Measurements from ENCODE around the gene SDF4. TPM values are rescaled to one million over a fixed set of nuclear protein-coding genes. Genes with fewer than 3 reads are reported as not detected.
A peak's percentile ranks its signal among the peaks of the same experiment; 100 is the strongest.

SDF4 gene
- total RNA-seq, 2 donors from 2014 or later = 85.9 to 95.6 TPM

DNA sequence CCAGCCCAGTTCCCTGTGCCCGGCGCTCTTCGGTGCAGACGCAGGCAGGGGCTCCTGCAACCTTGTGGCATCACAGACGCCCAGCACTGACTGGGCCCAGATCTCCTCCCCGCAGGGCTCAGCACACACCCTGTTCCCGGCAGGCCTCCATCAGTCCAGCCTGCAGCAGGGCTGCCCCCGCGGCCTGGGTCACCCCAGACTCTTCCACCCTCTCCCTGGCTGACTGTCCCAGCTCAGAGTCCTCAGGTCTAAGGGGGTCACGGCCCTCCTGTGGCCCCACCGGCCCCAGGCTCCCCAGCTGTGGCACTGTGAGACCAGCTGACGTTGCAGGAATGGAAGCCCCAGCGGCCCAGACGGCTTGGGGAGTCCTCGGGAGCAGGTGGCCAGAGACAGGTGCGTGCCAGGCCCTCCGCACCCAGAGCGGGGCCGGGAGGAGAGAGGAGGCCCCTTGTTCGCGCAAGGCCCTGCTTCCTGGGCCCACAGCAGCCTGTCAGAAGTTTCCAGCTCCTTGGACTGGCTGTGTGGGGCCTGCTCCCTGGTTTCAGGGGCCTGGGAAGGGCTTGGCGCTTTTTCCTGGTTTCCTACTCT, 4.5 kb upstream of the SDF4 start:
- no peak overlapping the region for H3K27ac Mint-ChIP-seq
- DNase-seq = no peak
- H3K4me1 Mint-ChIP-seq = peaks cover 8% of the 10 kb centered on the region
- peaks cover 6% of the 10 kb centered on the region for H3K9me3 Mint-ChIP-seq
- H3K4me3 Mint-ChIP-seq = no peak overlapping the region
- no peak overlapping the region for H3K27ac ChIP-seq (ENCODE audit: low read depth, low read length)
- H3K9ac ChIP-seq (ENCODE audit: extremely low read depth, low read length, poor library complexity, severe bottlenecking) = no peak overlapping the region
- no peak for TF ChIP-seq CTCF (conservative IDR thresholded peaks at IDR 0.05)
- H3K4me1 ChIP-seq (ENCODE audit: control insufficient read depth, insufficient read depth, low read length) = no peaks in the 10 kb centered on the region
- H3K4me3 ChIP-seq (ENCODE audit: low read length) = no peak overlapping the region
- no peaks in the 10 kb centered on the region for H3K27me3 ChIP-seq (ENCODE audit: control insufficient read depth, insufficient read depth, low read length, poor library complexity, severe bottlenecking)
- no peaks in the 10 kb centered on the region for H3K9me3 ChIP-seq (ENCODE audit: control insufficient read depth, low read length)
- H3K36me3 Mint-ChIP-seq (ENCODE audit: low read depth) = peaks cover 14% of the 10 kb centered on the region
- no peaks in the 10 kb centered on the region for H3K27me3 Mint-ChIP-seq (ENCODE audit: insufficient read depth)
- H3K36me3 ChIP-seq (ENCODE audit: control insufficient read depth, insufficient read depth, low read length) = peaks cover 3% of the 10 kb centered on the region
- 96 to 98% methylated on average over 11 to 22 of the region's 22 CpGs for WGBS, 2 experiments (ENCODE audit: insufficient coverage in 1 of 2, insufficient read length in 1 of 2)

GRCh38 chr1:1235016-1235744, 3.4 kb upstream of the SDF4 start:
- TF ChIP-seq CTCF (conservative IDR thresholded peaks at IDR 0.05) = no peak
- peaks cover 3% of the 10 kb centered on the region for H3K36me3 ChIP-seq (ENCODE audit: control insufficient read depth, insufficient read depth, low read length)
- no peak overlapping the region for H3K27ac ChIP-seq (ENCODE audit: low read depth, low read length)
- no peaks in the 10 kb centered on the region for H3K4me1 ChIP-seq (ENCODE audit: control insufficient read depth, insufficient read depth, low read length)
- H3K9me3 ChIP-seq (ENCODE audit: control insufficient read depth, low read length) = no peaks in the 10 kb centered on the region
- H3K27me3 Mint-ChIP-seq (ENCODE audit: insufficient read depth) = no peaks in the 10 kb centered on the region
- H3K27me3 ChIP-seq (ENCODE audit: control insufficient read depth, insufficient read depth, low read length, poor library complexity, severe bottlenecking) = no peaks in the 10 kb centered on the region
- peaks cover 14% of the 10 kb centered on the region for H3K36me3 Mint-ChIP-seq (ENCODE audit: low read depth)
- no peak overlapping the region for H3K9ac ChIP-seq (ENCODE audit: extremely low read depth, low read length, poor library complexity, severe bottlenecking)
- H3K27ac Mint-ChIP-seq = no peak overlapping the region
- H3K9me3 Mint-ChIP-seq = peaks cover 6% of the 10 kb centered on the region
- no peak overlapping the region for H3K4me3 ChIP-seq (ENCODE audit: low read length)
- no peak overlapping the region for H3K4me3 Mint-ChIP-seq
- WGBS, 2 experiments (ENCODE audit: insufficient coverage in 1 of 2, insufficient read length in 1 of 2) = 91 to 95% methylated on average over 21 to 27 of the region's 27 CpGs
- peaks cover 8% of the 10 kb centered on the region for H3K4me1 Mint-ChIP-seq
- no peak for DNase-seq

DNA sequence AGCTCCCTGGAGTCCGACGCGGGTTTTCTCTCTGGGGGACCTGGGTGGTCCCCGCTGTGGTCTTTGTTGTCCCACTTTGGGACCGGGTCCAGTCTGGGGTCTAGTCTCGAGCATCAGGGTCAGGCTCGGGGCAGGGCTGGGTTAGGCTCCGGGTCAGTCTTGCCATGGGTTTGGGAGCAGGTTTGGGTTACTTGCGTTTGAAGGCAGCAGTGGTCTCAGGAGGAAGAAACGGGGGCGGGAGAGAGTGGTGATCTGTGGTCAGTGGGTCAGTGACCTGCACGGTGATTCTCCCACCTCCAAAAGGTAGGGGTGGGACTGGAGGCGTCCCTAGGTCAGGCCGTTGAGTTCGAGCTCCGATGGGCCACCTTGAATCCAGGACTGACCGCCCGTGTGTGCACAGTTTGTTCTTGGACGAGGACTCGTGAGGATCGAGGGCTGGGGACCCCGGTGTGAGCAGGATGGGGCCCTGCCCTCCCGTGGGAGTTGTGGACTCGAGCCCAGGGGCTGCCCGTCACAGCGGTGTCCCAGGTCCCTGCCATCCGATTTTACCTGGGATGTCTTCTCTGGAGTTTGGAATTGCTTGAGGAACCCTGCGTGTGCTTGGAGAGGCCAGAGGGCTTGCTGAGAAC, 2.5 kb upstream of the SDF4 start:
- Histone ChIP-seq H3K36me3 (ENCODE audit: control insufficient read depth, insufficient read depth, low read length) (peaks cover 7% of the 10 kb centered on the region), H3K27ac (ENCODE audit: low read depth, low read length) (no peak overlapping the region), H3K4me1 (ENCODE audit: control insufficient read depth, insufficient read depth, low read length) (no peaks in the 10 kb centered on the region), H3K9ac (ENCODE audit: extremely low read depth, low read length, poor library complexity, severe bottlenecking) (no peak overlapping the region), H3K27me3 (ENCODE audit: control insufficient read depth, insufficient read depth, low read length, poor library complexity, severe bottlenecking) (no peaks in the 10 kb centered on the region), H3K9me3 (ENCODE audit: control insufficient read depth, low read length) (no peaks in the 10 kb centered on the region), H3K4me3 (ENCODE audit: low read length) (peak overlapping the region; percentile 64)
- TF ChIP-seq CTCF (conservative IDR thresholded peaks at IDR 0.05) = no peak
- Mint-ChIP-seq H3K4me3 (peak overlapping the region; percentile 37), H3K27me3 (ENCODE audit: insufficient read depth) (no peaks in the 10 kb centered on the region), H3K36me3 (ENCODE audit: low read depth) (peaks cover 21% of the 10 kb centered on the region), H3K4me1 (peaks cover 8% of the 10 kb centered on the region), H3K27ac (no peak overlapping the region), H3K9me3 (peaks cover 6% of the 10 kb centered on the region)
- 95 to 98% methylated on average over 25 to 28 of the region's 28 CpGs for WGBS, 2 experiments (ENCODE audit: insufficient coverage in 1 of 2, insufficient read length in 1 of 2)
- DNase-seq = no peak

Measured in endodermal cell (in vitro differentiated cells).